RWPE2 (cell line): ENCODE data around the gene IL15.

ENCODE experiments used
- ATAC-seq: fragments of 200-7000 bp; cut with Tn5 transposase; 3 replicates; pipeline ENCODE4 v1.9.1; 2021; ENCODE audit warnings: low read depth
- DNase-seq: peaks from one replicate; pipeline ENCODE4 v3.0.0-alpha.2; 2020; ENCODE audit warnings: low spot score
- H3K27ac ChIP-seq: fragments of 450-650 bp; 2 replicates; pipeline ENCODE4 v1.5.1; 2017; ENCODE audit warnings: mild to moderate bottlenecking; ENCODE audit not compliant: poor library complexity, severe bottlenecking
- H3K27me3 ChIP-seq: fragments of 250-450 bp; sonication (Bioruptor Pico); 2 replicates; pipeline ENCODE4 v1.5.1; 2021; ENCODE audit warnings: mild to moderate bottlenecking, moderate library complexity; ENCODE audit not compliant: insufficient read depth, poor library complexity, severe bottlenecking
- H3K36me3 ChIP-seq: fragments of 250-450 bp; sonication (Bioruptor Pico); 2 replicates; pipeline ENCODE4 v1.5.1; 2020; ENCODE audit warnings: low read depth, mild to moderate bottlenecking, moderate library complexity
- H3K4me1 ChIP-seq: fragments of 250-450 bp; sonication (Bioruptor Pico); 2 replicates; pipeline ENCODE4 v1.5.1; 2021; ENCODE audit warnings: mild to moderate bottlenecking, moderate library complexity; ENCODE audit not compliant: insufficient read depth, poor library complexity, severe bottlenecking
- H3K4me3 ChIP-seq: fragments of 250-450 bp; sonication (Bioruptor Pico); 2 replicates; pipeline ENCODE4 v1.5.1; 2021; ENCODE audit warnings: mild to moderate bottlenecking, moderate library complexity; ENCODE audit not compliant: severe bottlenecking
- H3K9me3 ChIP-seq: fragments of 250-450 bp; sonication (Bioruptor Pico); 2 replicates; pipeline ENCODE4 v1.5.1; 2021; ENCODE audit warnings: mild to moderate bottlenecking, moderate library complexity; ENCODE audit not compliant: severe bottlenecking
- TF ChIP-seq, protein P1 (sequence below): fragments of 450-650 bp; IDR thresholded peaks from one replicate; pipeline ENCODE4 v1.5.1; 2017; ENCODE audit warnings: mild to moderate bottlenecking, moderate library complexity; ENCODE audit not compliant: poor library complexity, severe bottlenecking

Gene IL15

DNA sequence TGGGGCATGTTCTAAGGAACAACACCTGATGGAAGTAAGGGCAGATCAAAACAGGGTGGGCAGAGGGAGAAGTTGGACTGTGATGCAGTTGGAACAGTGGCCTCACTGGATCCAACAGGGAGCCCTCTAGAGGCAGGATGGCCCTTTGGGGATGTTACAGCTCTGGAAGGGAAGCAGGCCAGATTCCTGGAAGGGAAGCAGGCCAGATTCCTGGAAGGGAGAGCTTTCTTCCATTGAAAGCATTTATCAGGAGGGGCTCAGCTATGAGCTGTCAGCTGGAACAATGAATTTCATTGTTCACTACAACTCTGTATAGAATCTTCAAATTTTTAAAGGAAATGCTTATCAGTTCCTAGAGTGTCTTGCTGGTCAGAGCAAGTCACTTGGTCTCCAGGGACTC lies 17.7 kb downstream of the IL15 start:
- H3K36me3 ChIP-seq, result no peaks in the 10 kb centered on the region
- TF ChIP-seq, protein P1, sequence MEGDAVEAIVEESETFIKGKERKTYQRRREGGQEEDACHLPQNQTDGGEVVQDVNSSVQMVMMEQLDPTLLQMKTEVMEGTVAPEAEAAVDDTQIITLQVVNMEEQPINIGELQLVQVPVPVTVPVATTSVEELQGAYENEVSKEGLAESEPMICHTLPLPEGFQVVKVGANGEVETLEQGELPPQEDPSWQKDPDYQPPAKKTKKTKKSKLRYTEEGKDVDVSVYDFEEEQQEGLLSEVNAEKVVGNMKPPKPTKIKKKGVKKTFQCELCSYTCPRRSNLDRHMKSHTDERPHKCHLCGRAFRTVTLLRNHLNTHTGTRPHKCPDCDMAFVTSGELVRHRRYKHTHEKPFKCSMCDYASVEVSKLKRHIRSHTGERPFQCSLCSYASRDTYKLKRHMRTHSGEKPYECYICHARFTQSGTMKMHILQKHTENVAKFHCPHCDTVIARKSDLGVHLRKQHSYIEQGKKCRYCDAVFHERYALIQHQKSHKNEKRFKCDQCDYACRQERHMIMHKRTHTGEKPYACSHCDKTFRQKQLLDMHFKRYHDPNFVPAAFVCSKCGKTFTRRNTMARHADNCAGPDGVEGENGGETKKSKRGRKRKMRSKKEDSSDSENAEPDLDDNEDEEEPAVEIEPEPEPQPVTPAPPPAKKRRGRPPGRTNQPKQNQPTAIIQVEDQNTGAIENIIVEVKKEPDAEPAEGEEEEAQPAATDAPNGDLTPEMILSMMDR, result peak; percentile 59
- DNase-seq (no peak), ATAC-seq (peak; percentile 65)
- no peak overlapping the region for H3K4me3 ChIP-seq
- no peaks in the 10 kb centered on the region for H3K4me1 ChIP-seq
- H3K27me3 ChIP-seq, result no peaks in the 10 kb centered on the region
- no peak overlapping the region for H3K27ac ChIP-seq
- H3K9me3 ChIP-seq, result no peaks in the 10 kb centered on the region

DNA sequence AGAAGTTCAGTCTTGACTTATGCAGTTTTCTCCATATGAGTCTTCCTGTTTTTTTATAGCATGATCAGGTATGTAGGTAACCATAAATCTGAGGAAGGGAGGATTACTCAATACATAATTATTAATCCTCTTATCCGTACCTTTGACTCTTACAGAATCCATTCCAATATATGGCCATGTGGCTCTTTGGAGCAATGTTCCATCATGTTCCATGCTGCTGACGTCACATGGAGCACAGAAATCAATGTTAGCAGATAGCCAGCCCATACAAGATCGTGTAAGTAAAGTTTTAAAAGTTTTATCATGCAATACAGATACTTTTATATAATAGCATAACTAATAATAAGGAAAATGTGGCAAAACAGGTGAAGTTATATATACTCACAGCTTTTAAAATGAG lies 19.6 kb downstream of the IL15 start:
- no peak for ATAC-seq

DNA sequence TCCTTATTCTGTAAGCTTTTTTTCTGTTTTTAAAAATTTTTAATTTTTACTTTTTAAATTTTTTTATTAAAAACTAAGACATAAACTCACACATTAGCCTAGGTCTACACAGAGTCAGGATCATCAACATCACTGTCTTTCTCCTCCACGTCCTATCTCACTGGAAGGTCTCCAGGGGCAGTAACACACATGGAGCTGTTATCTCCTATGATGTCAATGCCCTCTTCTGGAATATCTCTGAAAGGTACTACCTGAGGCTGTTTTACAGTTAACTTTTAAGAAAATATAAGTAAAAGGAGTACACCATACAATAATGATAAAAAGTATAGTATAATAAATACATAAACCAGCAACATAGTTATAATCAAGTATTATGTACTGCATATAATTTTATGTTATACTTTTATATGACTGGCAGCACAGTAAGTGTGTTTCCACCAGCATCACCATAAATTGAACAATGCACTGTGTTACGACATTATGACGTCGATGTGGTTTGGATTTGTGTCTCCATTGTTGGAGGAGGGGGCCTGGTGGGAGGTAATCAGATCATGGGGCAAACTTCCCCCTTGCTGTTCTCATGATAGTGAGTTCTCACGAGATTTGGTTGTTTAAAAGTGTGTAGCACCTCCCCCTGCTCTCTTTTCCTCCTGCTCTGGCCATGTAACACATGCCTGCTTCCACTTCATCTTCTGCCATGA lies 21.3 kb downstream of the IL15 start:
- no peak overlapping the region for H3K4me3 ChIP-seq
- ATAC-seq (0 out of 3 replicates have a peak, but pooled peaks have one; percentile 46), DNase-seq (no peak)
- TF ChIP-seq, protein P1, result peak; percentile 48
- no peaks in the 10 kb centered on the region for H3K4me1 ChIP-seq
- no peaks in the 10 kb centered on the region for H3K36me3 ChIP-seq
- H3K27me3 ChIP-seq, result no peaks in the 10 kb centered on the region
- H3K9me3 ChIP-seq, result no peaks in the 10 kb centered on the region
- H3K27ac ChIP-seq, result no peak overlapping the region

More for the DNA sequence above, 19.6 kb downstream of the IL15 start:
- no peaks in the 10 kb centered on the region for H3K4me1 ChIP-seq
- H3K4me3 ChIP-seq, result no peak overlapping the region
- no peak for DNase-seq
- no peaks in the 10 kb centered on the region for H3K36me3 ChIP-seq
- TF ChIP-seq, protein P1, result no peak
- H3K9me3 ChIP-seq, result no peaks in the 10 kb centered on the region
- H3K27me3 ChIP-seq, result no peaks in the 10 kb centered on the region
- H3K27ac ChIP-seq, result no peak overlapping the region

GRCh38 chr4:141658309-141658708 lies 21.9 kb downstream of the IL15 start:
- TF ChIP-seq, protein P1, result no peak
- no peak overlapping the region for H3K4me3 ChIP-seq
- no peaks in the 10 kb centered on the region for H3K36me3 ChIP-seq
- no peaks in the 10 kb centered on the region for H3K9me3 ChIP-seq
- no peaks in the 10 kb centered on the region for H3K27me3 ChIP-seq
- no peak overlapping the region for H3K27ac ChIP-seq
- no peak for ATAC-seq
- no peak for DNase-seq
- no peaks in the 10 kb centered on the region for H3K4me1 ChIP-seq

- TF ChIP-seq, protein P1, result no peak
- H3K27me3 ChIP-seq, result no peaks in the 10 kb centered on the region
- H3K9me3 ChIP-seq, result no peaks in the 10 kb centered on the region
- no peaks in the 10 kb centered on the region for H3K36me3 ChIP-seq
- DNase-seq, result no peak
- no peak for ATAC-seq
- H3K4me3 ChIP-seq, result no peak overlapping the region
- no peaks in the 10 kb centered on the region for H3K4me1 ChIP-seq
- no peak overlapping the region for H3K27ac ChIP-seq
These were observed 23.2 kb downstream of the IL15 start for GRCh38 chr4:141659539-141659938.
